OCI-LY7 (cell line): ENCODE results near the gene LCNL1. TPM values are rescaled to one million over a fixed set of nuclear protein-coding genes. Genes with fewer than 3 reads are reported as not detected.

Experiments used
- BruUV-seq: library from RNA; stranded (reverse); fragments of 400-500 nt; replicated peaks from 2 replicates; lab custom pipeline; 2021; lab: Mats Ljungman, UMichigan
- CTCF ChIA-PET: fragments of 300-600 bp; sonication (Branson Sonifier 250); formaldehyde crosslinking; loops from one replicate; lab custom pipeline; 2022; ENCODE audit warnings: antibody characterized with exemption; ENCODE audit not compliant: unreplicated experiment; lab: Charles Lee
- POLR2A ChIA-PET: fragments of 300-600 bp; sonication (Branson Sonifier 250); formaldehyde crosslinking; loops from one replicate; lab custom pipeline; 2022; ENCODE audit warnings: antibody characterized with exemption; lab: Charles Lee
- DNase-seq: peaks from one replicate; pipeline ENCODE4 v3.0.0-alpha.2; 2015; ENCODE audit warnings: low spot score
- H2AFZ ChIP-seq: fragments of 200-600 bp; sonication (generic), shearing (Covaris generic); 2 replicates; pipeline ENCODE4 v1.6.1; 2014; ENCODE audit warnings: mild to moderate bottlenecking, antibody characterized with exemption, low read length, moderate library complexity
- H3K27ac ChIP-seq: fragments of 200-600 bp; sonication (generic); 2 replicates; pipeline ENCODE4 v1.5.1; 2014; ENCODE audit warnings: mixed run types, low read depth, mild to moderate bottlenecking, moderate library complexity, low read length, inconsistent platforms; ENCODE audit not compliant: poor library complexity, severe bottlenecking
- H3K36me3 ChIP-seq: fragments of 200-600 bp; sonication (generic); 2 replicates; pipeline ENCODE4 v1.6.1; 2014; ENCODE audit warnings: mild to moderate bottlenecking, antibody characterized with exemption, low read length, moderate library complexity, mixed read lengths; ENCODE audit not compliant: insufficient read depth
- H3K4me1 ChIP-seq: fragments of 200-600 bp; sonication (generic); 2 replicates; pipeline ENCODE4 v1.5.1; 2014; ENCODE audit warnings: mild to moderate bottlenecking, low read length; ENCODE audit not compliant: insufficient read depth, poor library complexity, severe bottlenecking
- H3K4me2 ChIP-seq: fragments of 200-600 bp; sonication (generic); 2 replicates; pipeline ENCODE4 v1.6.1; 2014; ENCODE audit warnings: mild to moderate bottlenecking, low read length
- H3K4me3 ChIP-seq: fragments of 200-600 bp; sonication (generic); 2 replicates; pipeline ENCODE4 v1.5.1; 2014; ENCODE audit warnings: mild to moderate bottlenecking, low read depth, low read length; ENCODE audit not compliant: poor library complexity, severe bottlenecking
- H3K79me2 ChIP-seq: fragments of 200-600 bp; sonication (generic); 2 replicates; pipeline ENCODE4 v1.6.1; 2016; ENCODE audit warnings: low read depth, mild to moderate bottlenecking, low read length, moderate library complexity, mixed read lengths; ENCODE audit not compliant: insufficient read depth
- H3K9me2 ChIP-seq: fragments of 200-600 bp; sonication (generic); 2 replicates; pipeline ENCODE4 v1.6.1; 2016; ENCODE audit warnings: mild to moderate bottlenecking, low read length, mixed read lengths; ENCODE audit not compliant: insufficient read depth
- H3K9me3 ChIP-seq: fragments of 200-600 bp; sonication (generic); 2 replicates; pipeline ENCODE4 v1.6.1; 2014; ENCODE audit warnings: mild to moderate bottlenecking, mixed run types, low read length, mixed read lengths
- H4K20me1 ChIP-seq: fragments of 200-600 bp; sonication (generic); 2 replicates; pipeline ENCODE4 v1.6.1; 2014; ENCODE audit warnings: mild to moderate bottlenecking, antibody characterized with exemption, low read length, moderate library complexity, mixed read lengths; ENCODE audit not compliant: insufficient read depth
- CTCF ChIP-seq: fragments of 200-600 bp; sonication (generic); conservative IDR thresholded peaks from 2 replicates; pipeline ENCODE4 v1.5.1; 2014; ENCODE audit warnings: mild to moderate bottlenecking, antibody characterized with exemption, low read length, moderate library complexity, mixed read lengths
- EZH2phosphoT487 ChIP-seq: fragments of 200-600 bp; sonication (generic); IDR thresholded peaks from 2 replicates; pipeline ENCODE4 v1.6.1; 2018; ENCODE audit warnings: low read depth, borderline replicate concordance, mild to moderate bottlenecking, mixed run types, antibody characterized with exemption, low read length, moderate library complexity, mixed read lengths
- intact Hi-C: fragments of 100-400 bp; cut with micrococcal nuclease; formaldehyde crosslinking; loops from one replicate; pipeline ENCODE4 v1.10.0; 2022; ENCODE audit not compliant: unreplicated experiment
- total RNA-seq, 2 experiments: library from RNA; depleted of rRNA in 1 of 2; stranded (reverse); fragments of >200 nt in 1 of 2; shearing (Covaris generic) in 1 of 2; gene quantifications; 2 replicates each; pipeline ENCODE4 v1.2.3, GENCODE V29; 2014 to 2022

LCNL1 gene
- total RNA-seq, 2 experiments from 2014 or later: not detected

GRCh38 chr9:137017071-137017470 is 34.3 kb downstream of the LCNL1 start:
- no peak for DNase-seq
- POLR2A ChIA-PET: no interaction called here
- H3K4me1 ChIP-seq: peaks cover 10% of the 10 kb centered on the region
- CTCF ChIA-PET: no interaction called here
- H3K9me3 ChIP-seq: no peaks in the 10 kb centered on the region
- H3K9me2 ChIP-seq: no peaks in the 10 kb centered on the region
- intact Hi-C loops: no loop called here
- no peaks in the 10 kb centered on the region for H4K20me1 ChIP-seq
- BruUV-seq: no TSS peak
- no peaks in the 10 kb centered on the region for H3K36me3 ChIP-seq
- H3K79me2 ChIP-seq: no peaks in the 10 kb centered on the region
- H3K4me3 ChIP-seq: no peak overlapping the region
- TF ChIP-seq CTCF: no peak
- TF ChIP-seq EZH2phosphoT487: no peak
- H3K27ac ChIP-seq: no peak overlapping the region
- no peak overlapping the region for H2AFZ ChIP-seq
- no peak overlapping the region for H3K4me2 ChIP-seq

- CTCF ChIA-PET: no interaction called here
- POLR2A ChIA-PET: no interaction called here
- BruUV-seq: no TSS peak
These were observed 35.2 kb downstream of the LCNL1 start for GRCh38 chr9:137017791-137018497.

More at GRCh38 chr9:137017791-137018497, 35.2 kb downstream of the LCNL1 start:
- Histone ChIP-seq H4K20me1 (no peaks in the 10 kb centered on the region), H3K36me3 (no peaks in the 10 kb centered on the region), H3K4me2 (no peak overlapping the region), H3K9me2 (no peaks in the 10 kb centered on the region), H3K4me3 (no peak overlapping the region), H3K4me1 (peaks cover 10% of the 10 kb centered on the region), H2AFZ (no peak overlapping the region), H3K9me3 (no peaks in the 10 kb centered on the region), H3K27ac (no peak overlapping the region), H3K79me2 (no peaks in the 10 kb centered on the region)
- DNase-seq: no peak
- intact Hi-C loops: no loop called here
- TF ChIP-seq EZH2phosphoT487: no peak
- no peak for TF ChIP-seq CTCF
